PC-3 (cell line): ENCODE measurements around the gene CABCOCO1. TPM values are rescaled to one million over a fixed set of nuclear protein-coding genes. Genes with fewer than 3 reads are reported as not detected.

Experiments
- ATAC-seq: fragments of 200-7000 bp; cut with Tn5 transposase; 2 replicates; pipeline ENCODE4 v1.9.1; 2020; ENCODE audit warnings: mild to moderate bottlenecking, moderate library complexity
- BruUV-seq: library from RNA; stranded (reverse); fragments of 400-500 nt; replicated peaks from 2 replicates; lab custom pipeline; 2021; lab: Mats Ljungman, UMichigan
- CTCF ChIA-PET: fragments of 300-600 bp; sonication (Branson Sonifier 250); formaldehyde crosslinking; loops from one replicate; lab custom pipeline; 2022; ENCODE audit warnings: antibody characterized with exemption; lab: Charles Lee
- POLR2A ChIA-PET: fragments of 300-600 bp; sonication (Branson Sonifier 250); formaldehyde crosslinking; loops from one replicate; lab custom pipeline; 2022; ENCODE audit warnings: antibody characterized with exemption; ENCODE audit not compliant: unreplicated experiment; lab: Charles Lee
- DNase-seq: peaks from one replicate; pipeline ENCODE4 v3.0.0-alpha.2; 2015
- H2AFZ ChIP-seq: fragments of 300-600 bp; sonication (generic); 2 replicates; pipeline ENCODE4 v1.6.0; 2016; ENCODE audit warnings: antibody characterized with exemption, low read length
- H3F3A ChIP-seq: fragments of 300-600 bp; sonication (generic); one replicate; pipeline ENCODE4 v1.6.0; 2017; ENCODE audit warnings: antibody characterized with exemption, low read length, control low read depth, mild to moderate bottlenecking; ENCODE audit not compliant: unreplicated experiment
- H3K27ac ChIP-seq: fragments of 300-600 bp; sonication (generic); 2 replicates; pipeline ENCODE4 v1.5.1; 2016; ENCODE audit warnings: mild to moderate bottlenecking, low read length
- H3K27me3 ChIP-seq: fragments of 300-600 bp; sonication (generic); 2 replicates; pipeline ENCODE4 v1.6.1; 2016; ENCODE audit warnings: low read length, mixed read lengths
- H3K36me3 ChIP-seq: fragments of 300-600 bp; sonication (generic); 2 replicates; pipeline ENCODE4 v1.6.1; 2016; ENCODE audit warnings: low read depth, mixed run types, low read length, mixed read lengths
- H3K4me1 ChIP-seq: fragments of 300-600 bp; sonication (generic); 2 replicates; pipeline ENCODE4 v1.5.1; 2016; ENCODE audit warnings: low read length; ENCODE audit not compliant: insufficient read depth
- H3K4me2 ChIP-seq: fragments of 300-600 bp; sonication (generic); 2 replicates; pipeline ENCODE4 v1.6.0; 2016; ENCODE audit warnings: low read length
- H3K4me3 ChIP-seq: fragments of 300-600 bp; sonication (generic); 2 replicates; pipeline ENCODE4 v1.5.1; 2016; ENCODE audit warnings: mild to moderate bottlenecking, low read length, mixed read lengths
- H3K79me2 ChIP-seq: fragments of 300-600 bp; sonication (generic); 2 replicates; pipeline ENCODE4 v1.6.1; 2017; ENCODE audit warnings: low read length, mixed read lengths
- H3K9ac ChIP-seq: fragments of 300-600 bp; sonication (generic); 2 replicates; pipeline ENCODE4 v1.6.0; 2016; ENCODE audit warnings: mild to moderate bottlenecking, low read length
- H3K9me2 ChIP-seq: fragments of 300-600 bp; sonication (generic); replicated peaks from 2 replicates; pipeline ENCODE4 v1.6.1; 2016; ENCODE audit warnings: mixed run types, low read length, mixed read lengths
- H3K9me3 ChIP-seq: fragments of 300-600 bp; sonication (generic); 2 replicates; pipeline ENCODE4 v1.6.1; 2016; ENCODE audit warnings: low read length, mixed read lengths
- H4K20me1 ChIP-seq: fragments of 300-600 bp; sonication (generic); 2 replicates; pipeline ENCODE4 v1.6.1; 2016; ENCODE audit warnings: low read length, mixed read lengths
- CTCF ChIP-seq: fragments of 300-600 bp; sonication (generic); conservative IDR thresholded peaks from 2 replicates; pipeline ENCODE4 v1.5.1; 2017; ENCODE audit warnings: antibody characterized with exemption, low read depth, mild to moderate bottlenecking, low read length
- EZH2 ChIP-seq: fragments of 300-600 bp; sonication (generic); IDR thresholded peaks from one replicate; pipeline ENCODE4 v1.6.1; 2017; ENCODE audit warnings: antibody characterized with exemption, mild to moderate bottlenecking, low read length; ENCODE audit not compliant: unreplicated experiment
- EZH2phosphoT487 ChIP-seq: fragments of 300-600 bp; sonication (generic); IDR thresholded peaks from 2 replicates; pipeline ENCODE4 v1.6.1; 2018; ENCODE audit warnings: mild to moderate bottlenecking, antibody characterized with exemption, low read length, borderline replicate concordance
- intact Hi-C: fragments of 100-400 bp; cut with micrococcal nuclease; formaldehyde crosslinking; loops from 2 replicates; pipeline ENCODE4 v1.9.0; 2023
- total RNA-seq: library from RNA; depleted of rRNA; stranded (reverse); fragments of >200 nt; gene quantifications from 2 replicates; pipeline ENCODE4 v1.2.3, GENCODE V29; 2014

CABCOCO1 gene
- total RNA-seq, 1 experiment from 2014 or later: not detected

GRCh38 chr10:61763778-61764177 is 101.0 kb downstream of the CABCOCO1 start:
- Histone ChIP-seq H3K4me2 (no peak overlapping the region), H3K4me1 (peaks cover 34% of the 10 kb centered on the region), H2AFZ (no peak overlapping the region), H3K9me3 (no peaks in the 10 kb centered on the region), H3K36me3 (no peaks in the 10 kb centered on the region), H3K9ac (no peak overlapping the region), H3K9me2 (no peaks in the 10 kb centered on the region), H3F3A (peaks cover 6% of the 10 kb centered on the region), H4K20me1 (no peaks in the 10 kb centered on the region), H3K27ac (no peak overlapping the region), H3K27me3 (no peaks in the 10 kb centered on the region), H3K4me3 (no peak overlapping the region), H3K79me2 (no peaks in the 10 kb centered on the region)
- POLR2A ChIA-PET: no interaction called here
- CTCF ChIA-PET: no interaction called here
- no peak for TF ChIP-seq EZH2phosphoT487
- no peak for TF ChIP-seq EZH2
- no peak for TF ChIP-seq CTCF
- DNase-seq: no peak
- BruUV-seq: no TSS peak
- ATAC-seq: no peak
- intact Hi-C loops: no loop called here

GRCh38 chr10:61764486-61764885 is 101.8 kb downstream of the CABCOCO1 start:
- peaks cover 30% of the 10 kb centered on the region for H3K4me1 ChIP-seq
- no TSS peak for BruUV-seq
- no peaks in the 10 kb centered on the region for H3K27me3 ChIP-seq
- no peak overlapping the region for H3K4me2 ChIP-seq
- DNase-seq: no peak
- TF ChIP-seq CTCF: no peak
- TF ChIP-seq EZH2: no peak
- ATAC-seq: no peak
- no peak overlapping the region for H3K9ac ChIP-seq
- H3K9me2 ChIP-seq: no peaks in the 10 kb centered on the region
- H4K20me1 ChIP-seq: no peaks in the 10 kb centered on the region
- ChIA-PET CTCF (no interaction called here), POLR2A (no interaction called here)
- no peak overlapping the region for H2AFZ ChIP-seq
- no peaks in the 10 kb centered on the region for H3K36me3 ChIP-seq
- H3K4me3 ChIP-seq: no peak overlapping the region
- intact Hi-C loops: no loop called here
- no peak overlapping the region for H3K27ac ChIP-seq
- no peaks in the 10 kb centered on the region for H3K9me3 ChIP-seq
- peaks cover 6% of the 10 kb centered on the region for H3F3A ChIP-seq
- H3K79me2 ChIP-seq: no peaks in the 10 kb centered on the region

GRCh38 chr10:61765176-61766087 is 102.7 kb downstream of the CABCOCO1 start:
- no peaks in the 10 kb centered on the region for H3K79me2 ChIP-seq
- ATAC-seq (no peak), DNase-seq (no peak)
- H2AFZ ChIP-seq: peak overlapping the region; percentile 28
- BruUV-seq: no TSS peak
- H3K27me3 ChIP-seq: no peaks in the 10 kb centered on the region
- TF ChIP-seq EZH2phosphoT487 (no peak), EZH2 (no peak), CTCF (no peak)
- no peak overlapping the region for H3K27ac ChIP-seq
- no peak overlapping the region for H3K4me3 ChIP-seq
- ChIA-PET POLR2A (interaction anchor here (0.6 kb wide), 1 partner anchor 13 kb away, joined by 5 read pairs; no protein-coding TSS in a partner anchor), CTCF (interaction anchor here (0.5 kb wide), 1 partner anchor 287 kb away, joined by 4 read pairs; no protein-coding TSS in a partner anchor)
- no peak overlapping the region for H3K9ac ChIP-seq
- H3K9me3 ChIP-seq: no peaks in the 10 kb centered on the region
- intact Hi-C loops: no loop called here
- no peak overlapping the region for H3K4me2 ChIP-seq
- H3F3A ChIP-seq: peaks cover 6% of the 10 kb centered on the region
- H3K36me3 ChIP-seq: no peaks in the 10 kb centered on the region
- no peaks in the 10 kb centered on the region for H4K20me1 ChIP-seq
- H3K4me1 ChIP-seq: peaks cover 27% of the 10 kb centered on the region
- no peaks in the 10 kb centered on the region for H3K9me2 ChIP-seq
